ENCODE measurements around the gene ABHD16A.

ABHD16A gene

DNA sequence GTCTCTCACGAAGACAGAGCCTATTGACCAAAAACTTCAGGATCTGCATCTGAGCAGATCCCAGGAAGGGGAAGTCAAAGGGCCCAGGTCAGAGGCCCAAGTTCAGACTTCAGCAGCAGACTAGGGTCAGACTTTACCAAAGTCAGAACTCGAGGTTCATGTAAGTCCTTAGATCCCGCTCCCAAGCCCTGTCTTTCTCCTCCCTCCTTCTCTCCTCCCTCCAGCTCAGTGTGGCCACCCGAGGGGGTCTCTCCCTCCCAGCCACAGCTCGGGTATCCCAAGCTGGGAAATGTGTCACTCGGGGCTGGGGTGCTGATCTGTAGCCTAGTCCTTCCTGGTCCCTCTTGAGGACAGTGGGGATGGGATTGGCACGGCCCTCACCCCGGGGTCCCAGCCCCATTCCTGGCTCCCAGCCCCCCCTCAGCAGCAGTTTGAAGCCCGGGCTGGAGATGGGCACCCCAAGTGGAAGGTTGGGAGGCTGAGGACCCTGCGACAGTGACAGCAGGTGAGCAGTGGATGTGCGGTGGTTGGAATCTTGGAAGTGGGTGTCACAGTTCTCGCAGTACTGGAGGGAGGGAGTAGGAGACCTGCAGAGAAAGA lies 40.9 kb downstream of the ABHD16A start:
- no peak for TF ChIP-seq POLR2A (IDR thresholded peaks at IDR 0.05; ENCODE audit: low read depth, low read length)
- no peak for FAIRE-seq
- DNase-seq (ENCODE audit: insufficient read length, low spot score) = no peak

DNA sequence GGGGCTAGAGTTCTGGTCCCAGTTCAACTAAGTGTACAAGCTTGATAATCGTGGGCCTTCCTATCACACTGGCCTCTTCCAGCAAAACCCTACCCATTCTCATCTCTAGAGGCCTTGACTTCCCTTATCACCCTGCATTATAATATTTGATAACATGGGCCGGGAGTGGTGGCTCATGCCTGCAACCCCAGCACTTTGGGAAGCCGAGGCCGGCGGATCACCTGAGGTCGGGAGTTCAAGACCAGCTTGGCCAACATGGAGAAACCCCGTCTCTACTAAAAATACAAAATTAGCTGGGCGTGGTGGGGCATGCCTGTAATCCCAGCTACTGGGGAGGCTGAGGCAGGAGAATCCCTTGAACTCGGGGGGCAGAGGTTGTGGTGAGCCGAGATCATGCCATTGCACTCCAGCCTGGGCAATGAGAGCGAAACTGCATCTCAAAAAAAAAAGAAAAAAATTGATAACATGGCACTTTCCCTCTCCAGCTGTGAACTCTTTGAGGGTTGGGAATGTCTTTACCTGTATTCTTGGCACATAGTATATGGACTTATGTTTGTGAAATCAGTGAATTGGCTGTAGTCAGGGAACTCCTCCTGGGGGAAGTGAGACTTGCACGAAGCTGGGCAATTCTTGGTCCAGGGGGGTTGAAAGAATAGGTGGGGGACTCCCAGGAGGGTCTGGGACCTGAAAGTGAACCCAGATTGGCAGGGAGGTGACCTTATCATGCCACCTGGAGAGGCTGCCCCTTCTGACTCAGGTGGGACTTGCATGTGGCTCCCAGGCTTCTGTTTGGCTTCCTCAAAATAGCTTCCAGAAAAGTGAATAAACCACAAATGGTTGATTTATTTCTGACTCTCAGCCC lies 41.6 kb downstream of the ABHD16A start:
- DNase-seq (ENCODE audit: insufficient read length, low spot score) (no peak), FAIRE-seq (no peak)
- TF ChIP-seq POLR2A (IDR thresholded peaks at IDR 0.05; ENCODE audit: low read depth, low read length) = no peak

DNA sequence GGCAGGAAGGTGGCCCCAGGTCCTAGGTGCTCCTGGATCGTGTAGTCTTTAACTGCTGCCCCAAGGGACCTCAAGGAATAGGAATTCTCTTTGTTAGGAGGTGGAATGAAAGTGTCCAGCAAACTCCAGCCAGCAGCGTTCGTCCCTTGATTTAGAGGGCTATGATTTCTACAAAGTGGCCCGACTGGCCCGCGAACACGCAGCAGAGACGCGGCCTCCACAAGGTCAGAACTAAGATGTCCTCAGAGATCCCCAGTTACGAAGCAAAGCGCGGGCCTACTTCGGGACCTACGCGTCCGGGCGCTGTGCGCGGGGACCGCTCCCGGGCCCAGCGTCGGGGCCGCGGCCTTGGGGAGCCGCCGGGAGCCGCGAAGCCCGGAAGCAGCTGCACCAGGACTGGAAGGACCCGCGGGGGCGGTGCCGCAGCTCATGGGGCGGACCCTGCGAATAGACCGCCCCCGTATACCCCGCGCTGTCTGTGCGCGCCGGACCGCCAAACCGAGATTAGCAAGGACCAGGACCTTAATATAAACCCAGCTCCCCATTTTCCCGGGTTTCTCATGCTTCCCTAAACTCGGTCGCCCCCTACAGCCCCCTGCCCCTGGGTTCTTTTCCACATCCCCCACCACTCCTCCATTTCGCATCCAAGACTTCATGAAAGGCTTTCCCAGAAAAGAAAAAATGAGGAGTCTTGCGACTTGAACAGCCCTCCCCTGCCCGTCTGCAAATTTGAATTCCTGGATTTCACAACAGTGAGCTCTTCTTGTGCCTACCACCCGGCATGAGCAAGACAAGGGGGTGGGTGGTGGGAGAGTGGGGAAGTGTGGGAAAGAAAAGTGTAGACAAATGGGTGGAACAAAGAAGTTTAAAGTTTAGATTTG lies 42.5 kb downstream of the ABHD16A start, which contains the start of gene C6orf47:
Gene C6orf47 (minus strand): TSS at position 398 of the 881 bp plus-strand sequence. CDS start 831 bp downstream, outside the sequence.
- peak; percentile 81 for DNase-seq (ENCODE audit: insufficient read length, low spot score)
- TF ChIP-seq POLR2A (IDR thresholded peaks at IDR 0.05; ENCODE audit: low read depth, low read length) = peak; percentile 79
- FAIRE-seq = no peak

DNA sequence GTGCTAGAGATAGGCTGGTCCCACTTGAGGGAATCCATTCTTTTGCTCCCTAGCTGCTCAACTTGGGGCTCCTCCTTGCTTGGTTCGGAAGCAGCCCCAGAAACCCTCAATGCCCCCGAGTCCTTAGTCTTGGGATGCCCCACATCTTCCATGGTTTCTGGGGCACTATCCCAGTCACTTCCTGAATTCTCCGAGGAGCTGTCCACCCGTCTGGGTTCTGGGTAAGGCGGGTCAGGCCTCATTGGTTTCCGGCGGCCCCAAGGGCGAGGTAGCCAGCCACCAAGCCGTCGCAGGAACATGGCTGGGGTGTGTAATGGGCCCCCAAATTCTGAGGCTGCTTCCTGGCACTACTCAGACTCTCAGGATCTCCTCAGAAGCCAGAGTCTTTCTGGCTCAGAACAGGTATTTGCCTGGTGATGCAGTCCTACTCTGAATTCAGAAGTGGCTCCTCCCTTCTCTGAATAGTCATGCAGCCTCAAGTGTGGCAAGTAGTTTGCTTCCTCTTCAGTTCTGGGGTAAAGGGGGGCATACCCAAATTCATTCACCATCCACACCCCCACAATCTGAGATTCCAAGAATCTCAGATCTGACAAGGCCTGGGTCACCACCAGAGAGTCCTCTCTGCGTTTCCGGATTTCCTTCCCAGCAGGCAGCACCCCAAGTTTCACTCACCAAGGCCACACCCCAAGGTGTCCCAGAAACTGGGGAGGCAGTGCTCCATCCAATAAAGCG lies 43.3 kb downstream of the ABHD16A start:
- DNase-seq (ENCODE audit: insufficient read length, low spot score) = no peak
- FAIRE-seq = no peak
- no peak for TF ChIP-seq POLR2A (IDR thresholded peaks at IDR 0.05; ENCODE audit: low read depth, low read length)

DNA sequence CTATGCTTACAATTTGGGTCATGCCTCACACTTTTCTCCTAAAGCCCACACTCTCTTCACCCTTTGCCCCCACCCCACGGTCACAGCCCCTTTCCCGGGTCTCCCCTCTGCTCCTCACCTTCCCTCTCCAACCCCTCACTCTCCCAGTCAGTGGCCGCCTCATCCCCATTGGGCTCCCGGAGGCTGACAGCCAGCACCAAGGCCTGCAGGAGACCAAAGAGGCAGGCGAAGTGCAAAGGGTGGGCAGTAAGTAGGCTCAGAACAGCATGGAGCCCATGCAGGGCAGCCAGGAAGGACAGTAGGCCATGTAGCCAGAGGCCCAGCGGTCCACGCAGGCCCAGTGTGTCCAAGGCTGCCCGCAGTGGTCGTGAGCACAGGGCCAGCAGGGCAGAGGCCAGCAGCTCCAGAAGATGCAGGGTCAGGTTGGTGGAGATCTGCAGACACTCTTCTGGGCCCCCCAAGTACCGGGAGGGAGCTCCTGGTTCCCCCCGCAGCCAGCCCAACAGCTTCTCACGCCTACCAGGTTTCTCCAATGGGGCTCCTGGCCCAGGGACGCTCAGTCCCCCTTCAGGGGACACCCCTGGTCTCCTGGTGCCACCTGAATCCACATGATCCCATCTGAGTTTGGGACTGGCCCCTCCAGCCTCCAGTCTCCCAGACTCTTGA lies 44.0 kb downstream of the ABHD16A start:
- no peak for DNase-seq (ENCODE audit: insufficient read length, low spot score)
- TF ChIP-seq POLR2A (IDR thresholded peaks at IDR 0.05; ENCODE audit: low read depth, low read length) = no peak
- FAIRE-seq = no peak

DNA sequence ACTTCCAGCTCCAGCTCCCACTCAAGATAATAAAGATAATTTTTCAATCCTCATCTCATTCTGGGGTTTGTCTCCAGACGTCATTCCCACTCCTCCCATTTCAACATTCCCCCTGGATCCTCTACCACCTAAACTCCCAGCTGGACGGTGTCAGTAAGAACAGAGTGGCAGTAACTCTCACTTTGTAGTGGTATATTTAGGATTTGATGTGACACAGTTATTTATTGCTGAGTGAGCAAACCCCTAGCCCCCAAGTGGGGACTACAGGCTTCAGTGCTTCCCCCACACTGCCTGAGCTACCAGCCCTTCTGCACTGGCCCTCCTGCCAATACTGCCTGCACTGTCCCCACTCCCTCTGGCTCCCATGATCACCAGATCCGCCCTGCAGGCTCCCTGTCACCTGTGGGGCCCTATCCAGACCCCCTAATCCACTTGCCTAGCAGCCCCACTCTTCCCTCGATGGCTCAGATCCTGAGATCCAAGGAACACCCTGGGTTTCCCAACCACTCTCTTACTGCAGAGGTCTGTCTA lies 44.9 kb downstream of the ABHD16A start:
- no peak for FAIRE-seq
- TF ChIP-seq POLR2A (IDR thresholded peaks at IDR 0.05; ENCODE audit: low read depth, low read length) = no peak
- no peak for DNase-seq (ENCODE audit: insufficient read length, low spot score)

DNA sequence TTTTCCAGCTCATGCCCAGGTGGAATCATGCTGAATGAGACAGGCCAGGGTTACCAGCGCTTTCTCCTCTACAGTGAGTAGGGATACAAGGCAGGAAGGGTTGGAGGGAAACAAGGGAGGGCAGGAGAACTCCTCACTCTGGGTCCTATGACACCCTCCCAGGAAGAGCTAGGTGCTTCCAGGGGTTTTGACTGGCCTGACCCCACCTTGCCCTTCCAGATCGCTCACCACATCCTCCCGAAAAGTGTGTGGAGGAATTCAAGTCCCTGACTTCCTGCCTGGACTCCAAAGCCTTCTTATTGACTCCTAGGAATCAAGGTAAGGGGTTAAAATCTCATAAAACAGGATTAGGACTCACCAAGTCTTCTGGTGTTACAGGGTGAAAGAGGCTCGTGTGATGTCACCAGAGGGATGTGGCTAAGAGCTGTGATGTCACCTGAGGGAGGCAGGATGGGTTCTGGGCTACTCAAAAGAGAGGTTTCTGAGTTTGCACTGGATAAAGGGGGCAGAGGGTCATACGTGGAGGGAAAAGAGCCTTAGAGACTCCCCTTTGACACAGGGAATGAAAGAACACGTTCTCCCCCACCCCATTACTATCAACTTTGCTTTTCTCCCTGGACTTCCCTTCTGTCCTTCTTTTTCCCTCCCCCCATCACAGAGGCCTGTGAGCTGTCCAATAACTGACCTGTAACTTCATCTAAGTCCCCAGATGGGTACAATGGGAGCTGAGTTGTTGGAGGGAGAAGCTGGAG lies 45.5 kb downstream of the ABHD16A start:
- DNase-seq (ENCODE audit: insufficient read length, low spot score) = no peak
- no peak for FAIRE-seq
- no peak for TF ChIP-seq POLR2A (IDR thresholded peaks at IDR 0.05; ENCODE audit: low read depth, low read length)

DNA sequence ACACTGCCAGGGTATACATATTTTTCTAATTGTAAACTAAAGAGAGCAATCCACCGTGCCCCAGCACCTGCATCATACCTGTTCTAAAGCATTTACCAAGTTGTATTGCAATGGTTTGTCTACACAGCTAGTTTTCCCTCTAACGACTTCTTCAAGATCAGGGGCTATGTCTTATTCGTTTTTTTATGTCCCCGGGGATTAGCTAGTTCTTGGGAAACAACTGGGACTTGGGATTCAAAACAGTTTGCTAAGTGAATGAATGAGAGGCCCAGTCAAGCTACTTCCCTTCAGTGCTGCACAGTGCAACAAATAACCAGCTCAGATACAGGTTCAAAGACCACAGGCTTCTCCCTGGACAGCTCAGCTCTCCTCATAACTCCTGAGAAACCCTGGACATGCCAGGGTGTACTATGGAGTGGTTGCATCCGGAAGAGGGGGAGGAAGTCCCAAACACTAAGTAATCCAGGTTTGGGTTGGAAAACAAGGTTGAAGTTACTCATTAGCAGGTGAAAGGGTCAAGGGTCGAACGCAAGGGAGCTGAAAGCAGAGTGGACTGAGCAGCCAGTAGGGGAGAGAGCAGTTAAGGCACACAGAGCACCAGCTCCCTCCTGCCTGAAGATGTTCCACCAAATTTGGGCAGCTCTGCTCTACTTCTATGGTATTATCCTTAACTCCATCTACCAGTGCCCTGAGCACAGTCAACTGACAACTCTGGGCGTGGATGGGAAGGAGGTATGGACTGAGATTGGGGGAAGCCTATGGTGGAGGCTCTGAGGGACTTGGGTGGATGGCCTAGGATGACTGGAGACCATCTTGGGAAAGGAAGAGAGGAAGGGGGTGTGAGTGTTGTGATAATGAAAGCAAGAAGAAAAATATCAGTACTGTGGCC lies 47.5 kb downstream of the ABHD16A start, which contains the start of gene APOM:
Gene APOM (plus strand): TSS at position 546 of the 889 bp plus-strand sequence. CDS start 73 bp downstream, at position 619.
- FAIRE-seq (no peak), DNase-seq (ENCODE audit: insufficient read length, low spot score) (no peak)
- TF ChIP-seq POLR2A (IDR thresholded peaks at IDR 0.05; ENCODE audit: low read depth, low read length) = no peak

DNA sequence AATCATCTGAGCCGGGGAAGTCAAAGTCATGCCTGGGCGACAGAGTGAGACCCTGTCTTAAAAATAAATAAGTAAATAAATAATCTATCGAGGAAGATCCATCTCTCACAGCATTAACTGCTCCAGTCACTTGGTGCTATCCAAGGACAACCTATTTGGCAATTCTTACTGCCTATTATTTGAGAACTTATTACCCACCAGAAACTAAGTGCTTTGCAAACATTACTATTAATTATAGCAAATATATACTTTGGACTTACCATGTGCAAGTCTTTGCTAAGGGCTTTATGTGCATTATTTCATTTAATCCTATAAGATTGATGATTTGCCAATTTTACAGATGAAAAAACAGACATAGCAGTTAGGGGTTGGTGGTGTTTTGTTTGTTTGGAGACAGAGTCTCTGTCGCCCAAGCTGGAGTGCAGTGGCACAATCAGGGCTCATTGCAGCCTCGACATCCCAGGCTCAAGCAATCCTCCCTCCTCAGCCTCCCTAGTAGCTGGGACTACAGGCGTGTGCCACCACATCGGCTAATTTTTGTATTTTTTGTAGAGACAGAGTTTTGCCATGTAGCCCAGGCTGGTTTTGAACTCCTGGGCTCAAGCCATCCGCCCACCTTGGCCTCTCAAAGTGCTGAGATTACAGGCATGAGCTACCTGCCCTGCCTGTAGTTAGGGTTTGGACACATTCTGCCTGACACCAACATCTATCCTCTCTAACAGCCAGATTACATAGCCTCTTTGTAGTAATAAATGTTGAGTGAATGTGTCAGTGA lies 48.4 kb downstream of the ABHD16A start:
- TF ChIP-seq POLR2A (IDR thresholded peaks at IDR 0.05; ENCODE audit: low read depth, low read length) = no peak
- FAIRE-seq (no peak), DNase-seq (ENCODE audit: insufficient read length, low spot score) (no peak)
